ENCODE data around the gene TMEM184B.

TMEM184B gene

GRCh38 chr22:38176170-38176741 is 96.6 kb downstream of the TMEM184B start:
- DNase-seq: no peak

GRCh38 chr22:38175206-38176118 is 97.3 kb downstream of the TMEM184B start:
- DNase-seq: no peak

DNA sequence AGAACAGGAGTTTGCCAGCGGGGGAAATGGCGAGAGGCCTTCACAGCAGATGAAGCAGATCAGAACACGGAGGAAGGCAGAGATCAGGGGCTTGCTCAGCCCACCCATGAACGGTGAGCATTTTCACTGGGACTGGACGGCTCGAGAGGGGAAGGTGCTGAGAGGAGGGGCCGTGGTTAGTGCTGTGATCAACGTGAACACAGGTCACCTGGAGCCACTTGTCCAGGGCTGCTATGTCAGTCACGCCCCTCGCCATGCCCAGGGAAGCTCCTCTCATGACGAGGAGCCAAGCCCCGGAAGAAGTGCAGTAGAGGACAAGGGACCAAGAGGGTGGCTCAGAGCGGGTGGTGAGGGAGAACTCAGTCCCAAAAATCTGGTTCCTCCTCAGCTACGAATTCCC is 98.2 kb downstream of the TMEM184B start:
- DNase-seq: no peak

GRCh38 chr22:38173641-38173906 is 99.2 kb downstream of the TMEM184B start:
- no peak for DNase-seq

DNA sequence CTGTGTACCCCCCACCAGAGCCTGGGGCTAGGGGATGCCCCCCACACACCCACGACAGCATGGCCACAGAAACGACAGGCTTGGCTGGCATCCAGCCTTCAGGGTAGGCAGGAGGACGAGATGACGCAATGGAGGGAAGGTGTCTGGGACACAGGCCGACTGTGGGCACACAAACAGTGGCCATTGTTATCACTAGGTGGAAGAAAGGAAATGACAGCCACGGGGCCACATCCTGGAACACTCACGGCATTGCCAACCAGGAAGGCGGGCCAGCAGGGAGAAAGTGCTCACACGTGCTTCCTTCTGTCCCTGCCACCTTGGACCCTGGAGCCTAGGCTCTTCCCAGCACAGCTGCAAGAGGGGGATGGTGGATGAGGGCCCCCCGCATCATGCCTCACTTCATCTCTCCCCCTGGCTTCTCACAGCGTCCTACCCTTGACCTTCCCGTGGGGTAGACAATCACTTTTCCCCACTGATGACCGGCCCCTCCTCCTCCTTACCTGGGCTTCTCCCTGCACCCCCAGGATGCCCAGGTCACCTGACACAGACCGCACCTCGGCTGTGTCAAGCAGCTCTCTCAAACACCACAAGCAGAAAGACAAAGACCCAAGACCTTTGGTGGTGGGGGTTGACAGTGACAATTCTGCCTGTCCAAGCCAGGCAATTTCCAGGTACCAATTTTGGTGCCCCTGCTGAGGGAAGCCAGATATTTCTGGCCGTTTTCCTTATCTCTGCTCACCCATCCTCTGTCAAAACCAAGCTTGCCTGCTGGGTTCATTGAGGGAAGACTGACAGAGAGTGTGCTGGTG is 99.8 kb downstream of the TMEM184B start:
- DNase-seq: no peak

DNA sequence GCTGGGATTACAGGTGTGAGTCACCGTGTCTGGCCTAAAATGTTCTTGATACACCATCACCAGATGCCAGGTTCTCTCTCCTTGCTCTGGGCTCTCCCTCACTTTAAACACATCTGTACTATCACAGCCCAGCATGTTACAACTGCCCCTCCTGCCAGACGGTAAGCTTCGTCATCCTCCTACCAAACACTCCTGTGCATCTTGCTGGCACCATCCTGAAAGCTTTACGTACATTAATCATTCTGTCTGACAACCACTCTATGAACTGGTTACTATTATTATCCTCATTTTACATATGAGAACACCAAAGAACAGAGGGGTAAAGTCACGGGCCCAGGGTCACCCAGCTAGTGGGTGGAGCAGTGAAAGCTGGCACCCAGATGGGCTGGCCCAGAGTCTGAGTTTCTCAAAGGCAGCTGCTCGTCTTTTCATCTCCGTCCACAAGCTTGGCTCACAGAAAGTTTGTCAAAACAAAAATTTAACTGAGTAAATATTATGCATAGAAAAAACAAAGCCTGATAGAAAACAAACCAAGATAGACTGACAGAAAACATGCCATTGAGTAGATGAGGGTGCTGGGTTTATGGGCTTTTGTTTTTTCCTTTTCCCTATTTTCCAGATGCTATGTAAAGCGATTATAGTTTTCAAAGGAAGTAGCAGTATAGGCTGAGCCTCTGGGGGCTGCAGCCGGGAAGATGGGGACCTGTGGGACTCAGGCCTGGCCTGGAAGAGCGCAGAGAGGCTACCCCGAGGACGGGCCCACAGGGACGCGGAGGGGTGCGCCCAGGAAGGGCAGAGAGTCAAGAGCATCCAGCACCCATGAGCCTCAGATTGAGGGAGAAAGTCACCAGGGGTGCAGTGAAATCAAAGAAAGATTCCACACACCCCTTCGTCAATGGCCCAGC is 100.6 kb downstream of the TMEM184B start:
- no peak for DNase-seq

DNA sequence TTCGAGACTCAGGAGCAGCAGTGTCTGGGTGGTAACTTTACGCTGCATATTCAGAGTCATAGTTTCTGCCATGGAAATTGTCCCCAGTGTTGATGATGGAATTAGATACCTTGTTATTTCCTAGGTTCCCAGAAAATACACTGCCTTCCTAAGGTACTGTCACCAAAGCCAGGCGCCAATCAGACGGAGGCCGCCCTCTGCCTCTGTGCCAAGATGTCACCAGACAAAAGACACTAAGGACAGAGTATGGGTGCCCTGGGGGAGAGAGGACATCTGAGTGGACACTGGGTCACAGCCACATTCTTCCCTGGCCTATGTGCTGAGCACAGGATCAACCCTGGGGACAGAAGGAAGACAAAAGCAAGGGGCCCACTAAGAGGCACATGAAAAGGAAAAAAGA is 102.3 kb downstream of the TMEM184B start:
- no peak for DNase-seq

All from NCI-H1930 (cell line).